DMS53 treated with DMSO at 0.1 percent for 48 hours (cell line): Measurements from ENCODE around the gene FBXO48.

Experiments used
- DNase-seq: peaks from one replicate; lab custom pipeline; 2025; ENCODE audit not compliant: unreplicated experiment; lab: John Stamatoyannopoulos, UW

Gene FBXO48

DNA sequence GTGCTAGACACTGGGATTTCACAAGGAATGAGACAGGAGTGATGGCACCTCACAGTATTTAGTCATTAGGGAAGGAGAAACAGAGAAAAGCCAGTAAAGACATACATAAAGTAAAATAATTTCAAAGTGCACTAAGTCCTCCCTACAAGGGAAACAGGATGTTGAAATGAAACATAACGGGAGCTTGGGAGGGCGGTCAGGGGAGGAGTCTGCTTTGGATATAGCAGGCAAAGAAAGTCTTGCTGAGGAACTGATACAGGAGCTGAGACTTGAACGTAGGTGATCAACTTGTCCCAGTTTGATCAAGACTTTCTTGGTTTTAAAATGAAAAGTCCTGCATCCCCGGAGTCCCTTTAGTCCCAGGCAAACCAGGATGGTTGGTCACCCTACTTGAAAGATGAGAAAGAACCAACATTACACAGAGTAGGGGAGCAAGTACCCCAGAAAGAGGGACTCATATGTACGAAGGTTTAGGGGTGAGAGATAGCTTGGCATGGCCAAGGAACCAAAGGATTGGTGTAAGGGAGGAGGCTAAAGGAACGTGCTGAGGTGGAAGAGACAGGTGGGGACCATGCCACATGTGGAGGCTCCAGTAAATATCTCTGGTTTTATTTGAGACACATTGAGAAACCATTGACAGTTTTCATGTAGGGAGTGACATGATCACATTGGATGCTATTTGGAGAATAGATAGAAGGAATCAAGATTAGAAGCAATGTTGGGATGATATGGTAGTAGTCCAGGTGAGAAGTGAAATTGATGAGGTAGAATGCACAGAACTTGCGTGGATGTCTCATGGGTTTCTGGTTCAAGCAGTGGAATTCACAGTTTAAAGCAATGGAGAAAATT is 28.4 kb downstream of the FBXO48 start:
- no peak for DNase-seq

DNA sequence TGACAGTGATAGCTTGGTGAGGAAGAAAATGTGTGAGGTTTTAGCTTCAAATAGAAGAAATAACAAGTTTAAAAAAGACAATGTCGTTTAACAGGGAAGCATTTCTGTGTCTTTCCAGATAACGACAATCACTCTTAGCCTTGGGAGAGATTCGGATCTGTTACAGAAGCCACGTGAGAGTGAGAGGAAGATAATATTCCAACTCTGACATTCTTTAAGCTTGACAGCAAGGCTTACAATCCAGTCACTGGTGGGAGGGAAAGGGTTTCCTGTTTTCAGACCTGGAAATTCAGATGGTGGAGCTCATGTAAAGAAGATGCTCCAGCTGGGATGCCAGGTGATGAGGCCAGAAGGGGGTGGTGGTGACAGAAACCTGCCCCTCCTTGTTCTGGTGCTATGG is 30.8 kb downstream of the FBXO48 start:
- no peak for DNase-seq

DNA sequence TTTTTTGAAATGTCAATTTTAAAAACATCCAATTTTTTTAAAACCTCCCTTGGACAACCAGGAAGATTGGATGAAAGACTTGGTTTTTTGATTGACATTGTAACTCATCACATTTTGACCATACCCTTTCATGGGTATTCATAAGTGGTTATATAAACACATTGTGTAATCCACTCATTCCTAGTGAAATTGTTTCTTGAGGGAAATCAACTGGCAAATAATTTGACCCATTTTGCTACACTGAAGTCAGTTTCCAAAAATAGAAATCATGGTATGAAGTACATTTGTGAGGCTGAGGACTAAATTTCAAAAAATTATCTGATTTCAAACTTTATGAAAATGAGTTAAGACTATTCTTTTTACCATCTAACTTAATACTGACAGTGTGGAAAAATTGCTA is 31.5 kb downstream of the FBXO48 start:
- DNase-seq: no peak

- no peak for DNase-seq
Observed at GRCh38 chr2:68434981-68435380, 32.1 kb downstream of the FBXO48 start.

- peak; percentile 60 for DNase-seq
Observed at GRCh38 chr2:68432696-68433658, 34.1 kb downstream of the FBXO48 start.

DNA sequence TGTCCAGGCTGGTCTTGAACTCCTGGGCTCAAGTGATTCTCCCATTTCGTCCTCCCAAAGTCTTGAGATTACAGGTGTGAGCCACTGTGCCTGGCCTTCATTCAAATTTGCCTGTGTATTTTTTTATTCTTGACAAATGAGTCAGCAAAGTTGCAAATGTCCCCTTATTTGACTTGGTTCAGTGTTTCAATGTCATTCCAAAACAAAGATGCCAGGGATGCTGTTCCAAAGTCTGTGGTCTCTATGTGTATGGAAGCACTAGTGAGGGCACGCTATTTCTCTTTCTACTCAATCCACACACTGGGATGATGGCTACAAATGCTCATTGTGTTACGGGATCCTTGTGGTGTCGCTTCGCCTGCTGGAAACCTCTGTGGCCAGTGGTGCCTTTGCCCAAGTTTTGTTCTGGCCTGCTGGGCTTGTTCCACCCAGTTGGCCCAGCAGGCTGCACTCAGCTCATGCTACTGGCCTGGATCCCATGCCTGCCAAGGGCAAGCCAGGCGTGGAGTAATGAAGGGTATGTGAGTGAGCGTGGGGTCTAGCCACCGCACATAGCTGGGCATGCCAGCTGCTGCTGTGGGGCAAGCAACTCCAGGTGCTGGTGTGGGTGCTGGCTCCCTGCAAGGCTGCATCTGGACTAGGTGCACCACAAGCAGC is 35.6 kb downstream of the FBXO48 start:
- no peak for DNase-seq

GRCh38 chr2:68429311-68429826 is 37.7 kb downstream of the FBXO48 start:
- DNase-seq: no peak

DNA sequence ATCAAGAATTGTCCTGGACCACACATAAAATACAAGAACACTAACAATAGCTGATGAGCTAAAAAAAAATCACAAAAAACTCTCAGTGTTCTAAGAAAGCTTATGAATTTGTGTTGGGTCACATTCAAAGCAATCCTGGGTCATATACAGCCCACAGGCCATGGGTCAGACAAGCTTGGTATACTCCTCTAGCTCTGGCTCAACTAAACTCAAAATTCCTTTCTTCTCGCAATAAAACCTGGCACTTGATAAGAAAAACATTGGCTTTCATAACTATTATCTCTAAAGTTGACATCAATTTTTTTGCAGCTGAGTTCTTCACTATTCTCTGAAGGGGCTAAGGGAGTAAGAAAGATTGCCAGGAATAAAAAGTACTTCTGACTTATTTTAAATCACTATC is 38.3 kb downstream of the FBXO48 start:
- DNase-seq: no peak

DNA sequence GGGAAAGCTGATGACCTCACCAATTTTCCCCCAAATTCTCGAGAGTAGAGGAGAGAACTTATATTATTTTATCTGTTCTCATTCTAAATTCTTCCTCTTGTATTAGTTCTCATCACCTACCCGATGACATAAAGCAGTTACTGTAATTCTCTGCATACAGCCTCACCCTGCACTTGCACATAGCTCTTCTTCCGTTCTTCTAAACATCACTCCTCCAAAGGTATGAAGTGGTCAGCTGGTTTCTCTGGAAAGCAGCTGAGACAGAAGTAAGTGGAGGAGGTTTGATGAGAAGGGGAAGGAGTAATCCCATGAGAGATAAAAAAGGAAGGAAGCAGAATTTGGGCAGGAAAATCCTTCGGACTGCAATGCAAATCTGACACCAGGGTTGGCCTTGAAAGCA is 39.0 kb downstream of the FBXO48 start:
- DNase-seq: no peak

DNA sequence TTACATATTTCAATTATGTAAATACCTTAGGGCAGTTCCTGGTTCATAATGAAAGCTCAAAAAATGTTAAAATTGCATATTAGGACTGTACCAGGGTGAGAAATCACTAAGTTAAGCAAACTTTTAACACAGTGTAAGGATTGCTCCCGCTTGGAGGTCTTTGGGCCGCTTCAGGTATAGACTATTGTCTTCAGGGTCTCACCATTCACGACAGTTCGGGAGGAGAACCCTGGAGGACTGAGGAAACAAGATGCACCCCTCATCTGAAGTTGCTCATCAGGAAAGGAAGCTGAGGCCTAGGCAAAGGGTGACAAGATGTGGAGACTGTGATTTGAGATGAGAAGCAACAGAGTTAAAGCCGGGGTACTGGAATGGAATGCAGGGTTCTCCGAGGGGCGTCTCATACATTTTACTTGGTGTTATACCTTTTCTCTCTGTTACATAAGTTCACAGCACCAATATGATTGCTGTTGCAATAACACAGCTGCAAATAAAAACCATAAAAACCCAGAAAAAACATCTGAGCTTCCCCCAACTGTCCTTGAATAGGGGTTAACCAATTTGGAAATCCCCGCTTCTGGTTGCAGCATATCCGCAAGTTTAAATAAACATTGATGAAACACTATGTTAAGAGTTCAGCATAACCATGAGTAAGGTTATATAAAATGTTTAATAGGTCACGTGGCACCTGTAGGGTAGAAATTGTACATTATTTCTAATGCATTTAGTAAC is 40.1 kb downstream of the FBXO48 start:
- no peak for DNase-seq

DNA sequence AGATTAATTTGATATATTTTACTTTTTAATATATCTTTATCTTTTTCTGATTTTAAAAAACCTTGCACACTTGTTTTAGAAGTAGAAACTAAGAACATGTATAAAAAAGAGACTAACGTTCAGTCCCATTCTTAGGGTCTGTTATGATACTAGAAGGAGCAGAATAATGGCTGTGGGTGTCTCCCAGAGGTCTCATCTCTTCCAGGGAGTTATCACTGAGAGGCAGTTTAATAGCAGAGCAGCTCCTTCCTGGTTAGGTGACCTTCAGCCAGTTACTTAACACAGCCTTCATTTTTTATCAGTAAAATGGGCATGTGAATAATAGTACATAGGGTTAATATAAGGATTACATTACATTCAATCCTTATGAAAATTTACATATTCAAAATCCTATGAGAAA is 40.6 kb downstream of the FBXO48 start:
- DNase-seq: no peak

DNA sequence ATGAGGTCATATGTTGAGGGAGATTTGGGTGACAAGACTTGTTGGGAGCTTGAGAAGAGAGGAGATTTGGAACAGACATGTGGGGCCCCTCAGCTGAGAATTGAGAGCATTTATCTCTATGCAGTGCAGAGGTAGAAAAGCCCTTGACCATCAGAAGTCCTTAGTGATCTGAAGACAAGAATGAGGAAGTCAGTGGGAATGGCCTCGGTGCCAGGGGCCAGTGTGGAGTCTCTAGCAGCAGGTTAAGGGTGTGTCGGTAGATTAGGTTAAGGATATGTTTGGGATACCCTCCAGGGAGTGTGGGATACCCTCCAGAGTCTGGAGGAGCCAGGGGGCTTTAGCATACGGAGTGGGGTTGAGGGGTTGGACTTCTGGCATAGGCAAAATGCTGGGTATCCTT is 41.6 kb downstream of the FBXO48 start:
- DNase-seq: no peak

DNA sequence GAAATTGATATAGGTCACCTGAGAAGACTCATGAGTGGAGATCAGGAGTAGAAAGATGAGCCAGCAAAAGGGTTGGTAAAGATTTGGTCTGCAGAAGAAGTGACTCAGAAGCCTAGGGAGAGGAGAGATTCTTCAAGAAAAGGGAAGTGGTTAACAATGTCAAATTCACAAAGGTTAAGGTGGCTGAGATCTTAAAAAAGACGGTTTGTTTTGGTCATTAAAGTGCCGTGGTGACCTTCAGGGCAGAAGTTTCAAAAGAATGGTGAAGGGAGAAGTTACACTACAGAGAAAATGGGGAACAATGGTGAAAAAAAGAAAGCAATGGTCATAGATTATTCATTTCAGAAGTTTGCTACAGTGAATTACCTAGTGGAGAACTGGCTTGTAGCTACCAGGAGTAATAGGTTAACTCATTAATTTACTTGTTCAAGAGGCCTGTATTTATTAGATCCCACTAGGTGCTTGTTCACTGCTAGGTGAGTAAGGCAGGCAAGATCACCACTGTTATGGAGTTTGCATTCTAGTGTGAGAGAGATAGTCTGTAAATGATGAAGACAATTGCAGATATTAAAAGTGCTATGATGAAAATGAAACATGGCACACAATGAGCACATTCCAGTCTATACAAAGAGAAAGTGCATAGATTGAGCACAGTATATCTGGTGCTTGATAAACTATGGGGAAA is 43.0 kb downstream of the FBXO48 start:
- DNase-seq: no peak

- peak; percentile 43 for DNase-seq
Observed at GRCh38 chr2:68420254-68420910, 46.7 kb downstream of the FBXO48 start.

DNA sequence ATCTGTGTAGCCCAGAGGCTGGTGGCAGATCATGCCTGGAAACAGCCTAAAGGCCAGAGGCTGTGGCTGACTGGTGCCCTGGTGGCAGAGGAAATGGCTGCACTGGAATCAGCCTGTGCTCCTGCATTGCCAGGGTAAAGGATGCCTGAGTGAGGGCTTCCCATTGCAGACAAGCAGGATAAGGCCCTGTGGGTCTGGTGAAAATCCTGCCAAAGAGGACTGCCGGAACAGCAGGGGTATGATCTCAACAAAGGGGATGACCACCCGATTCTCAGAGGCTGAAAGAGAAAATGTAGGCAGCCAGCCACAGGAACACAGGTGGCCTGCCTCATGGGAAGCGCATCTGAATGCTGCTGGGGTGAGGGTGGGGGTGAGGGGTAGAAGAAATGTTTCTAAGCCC is 48.2 kb downstream of the FBXO48 start:
- DNase-seq: no peak

- no peak for DNase-seq
Observed at GRCh38 chr2:68418419-68418818, 48.7 kb downstream of the FBXO48 start.

- DNase-seq: no peak
Observed at GRCh38 chr2:68417926-68418325, 49.2 kb downstream of the FBXO48 start.

DNA sequence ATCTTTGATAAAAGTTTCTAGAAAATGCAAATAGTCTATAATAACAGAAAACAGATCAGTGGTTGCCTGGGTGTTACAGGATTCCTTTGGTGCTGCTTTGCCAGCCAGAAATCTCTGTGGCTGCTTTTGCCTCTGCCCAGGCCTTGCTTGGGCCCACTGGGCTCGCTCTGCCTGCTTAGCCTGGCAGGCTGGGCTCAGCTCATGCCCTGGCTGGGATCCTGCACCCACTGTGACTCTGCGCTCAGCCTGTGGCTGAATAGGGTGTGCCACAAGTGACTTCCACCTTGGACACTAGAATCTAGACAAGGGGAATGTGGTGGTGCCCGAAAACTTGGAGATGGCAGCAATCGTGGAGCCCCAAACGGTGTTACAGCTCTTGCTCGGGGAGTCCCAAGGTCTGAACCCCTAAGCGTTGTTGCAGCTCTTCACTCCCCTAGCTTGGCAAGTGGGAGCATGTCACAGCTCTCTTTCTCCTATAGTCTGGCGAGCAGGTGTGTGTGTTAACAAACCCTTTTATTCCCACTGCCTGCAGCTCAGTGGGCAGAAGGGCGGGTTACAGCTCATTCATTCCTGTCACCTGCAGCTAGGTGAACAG is 50.9 kb downstream of the FBXO48 start:
- DNase-seq: no peak

GRCh38 chr2:68415521-68415920 is 51.6 kb downstream of the FBXO48 start:
- no peak for DNase-seq
